OCI-LY7 (cell line): ENCODE measurements around the gene ADGRG4. TPM values are rescaled to one million over a fixed set of nuclear protein-coding genes. Genes with fewer than 3 reads are reported as not detected.

Experiments used
- BruUV-seq: library from RNA; stranded (reverse); fragments of 400-500 nt; replicated peaks from 2 replicates; lab custom pipeline; 2021; lab: Mats Ljungman, UMichigan
- CTCF ChIA-PET: fragments of 300-600 bp; sonication (Branson Sonifier 250); formaldehyde crosslinking; loops from one replicate; lab custom pipeline; 2022; ENCODE audit warnings: antibody characterized with exemption; ENCODE audit not compliant: unreplicated experiment; lab: Charles Lee
- POLR2A ChIA-PET: fragments of 300-600 bp; sonication (Branson Sonifier 250); formaldehyde crosslinking; loops from one replicate; lab custom pipeline; 2022; ENCODE audit warnings: antibody characterized with exemption; lab: Charles Lee
- DNase-seq: peaks from one replicate; pipeline ENCODE4 v3.0.0-alpha.2; 2015; ENCODE audit warnings: low spot score
- H2AFZ ChIP-seq: fragments of 200-600 bp; sonication (generic), shearing (Covaris generic); 2 replicates; pipeline ENCODE4 v1.6.1; 2014; ENCODE audit warnings: mild to moderate bottlenecking, antibody characterized with exemption, low read length, moderate library complexity
- H3K27ac ChIP-seq: fragments of 200-600 bp; sonication (generic); 2 replicates; pipeline ENCODE4 v1.5.1; 2014; ENCODE audit warnings: mixed run types, low read depth, mild to moderate bottlenecking, moderate library complexity, low read length, inconsistent platforms; ENCODE audit not compliant: poor library complexity, severe bottlenecking
- H3K36me3 ChIP-seq: fragments of 200-600 bp; sonication (generic); 2 replicates; pipeline ENCODE4 v1.6.1; 2014; ENCODE audit warnings: mild to moderate bottlenecking, antibody characterized with exemption, low read length, moderate library complexity, mixed read lengths; ENCODE audit not compliant: insufficient read depth
- H3K4me1 ChIP-seq: fragments of 200-600 bp; sonication (generic); 2 replicates; pipeline ENCODE4 v1.5.1; 2014; ENCODE audit warnings: mild to moderate bottlenecking, low read length; ENCODE audit not compliant: insufficient read depth, poor library complexity, severe bottlenecking
- H3K4me2 ChIP-seq: fragments of 200-600 bp; sonication (generic); 2 replicates; pipeline ENCODE4 v1.6.1; 2014; ENCODE audit warnings: mild to moderate bottlenecking, low read length
- H3K4me3 ChIP-seq: fragments of 200-600 bp; sonication (generic); 2 replicates; pipeline ENCODE4 v1.5.1; 2014; ENCODE audit warnings: mild to moderate bottlenecking, low read depth, low read length; ENCODE audit not compliant: poor library complexity, severe bottlenecking
- H3K79me2 ChIP-seq: fragments of 200-600 bp; sonication (generic); 2 replicates; pipeline ENCODE4 v1.6.1; 2016; ENCODE audit warnings: low read depth, mild to moderate bottlenecking, low read length, moderate library complexity, mixed read lengths; ENCODE audit not compliant: insufficient read depth
- H3K9me2 ChIP-seq: fragments of 200-600 bp; sonication (generic); 2 replicates; pipeline ENCODE4 v1.6.1; 2016; ENCODE audit warnings: mild to moderate bottlenecking, low read length, mixed read lengths; ENCODE audit not compliant: insufficient read depth
- H3K9me3 ChIP-seq: fragments of 200-600 bp; sonication (generic); 2 replicates; pipeline ENCODE4 v1.6.1; 2014; ENCODE audit warnings: mild to moderate bottlenecking, mixed run types, low read length, mixed read lengths
- H4K20me1 ChIP-seq: fragments of 200-600 bp; sonication (generic); 2 replicates; pipeline ENCODE4 v1.6.1; 2014; ENCODE audit warnings: mild to moderate bottlenecking, antibody characterized with exemption, low read length, moderate library complexity, mixed read lengths; ENCODE audit not compliant: insufficient read depth
- CTCF ChIP-seq: fragments of 200-600 bp; sonication (generic); conservative IDR thresholded peaks from 2 replicates; pipeline ENCODE4 v1.5.1; 2014; ENCODE audit warnings: mild to moderate bottlenecking, antibody characterized with exemption, low read length, moderate library complexity, mixed read lengths
- EZH2phosphoT487 ChIP-seq: fragments of 200-600 bp; sonication (generic); IDR thresholded peaks from 2 replicates; pipeline ENCODE4 v1.6.1; 2018; ENCODE audit warnings: low read depth, borderline replicate concordance, mild to moderate bottlenecking, mixed run types, antibody characterized with exemption, low read length, moderate library complexity, mixed read lengths
- intact Hi-C: fragments of 100-400 bp; cut with micrococcal nuclease; formaldehyde crosslinking; loops from one replicate; pipeline ENCODE4 v1.10.0; 2022; ENCODE audit not compliant: unreplicated experiment
- total RNA-seq, 2 experiments: library from RNA; depleted of rRNA in 1 of 2; stranded (reverse); fragments of >200 nt in 1 of 2; shearing (Covaris generic) in 1 of 2; gene quantifications; 2 replicates each; pipeline ENCODE4 v1.2.3, GENCODE V29; 2014 to 2022

Gene ADGRG4
- total RNA-seq, 2 experiments from 2014 or later = not detected

- Histone ChIP-seq H3K9me2 (no peaks in the 10 kb centered on the region), H3K27ac (no peak overlapping the region), H3K4me3 (no peak overlapping the region), H2AFZ (no peak overlapping the region), H3K36me3 (no peaks in the 10 kb centered on the region), H3K4me2 (no peak overlapping the region), H4K20me1 (no peaks in the 10 kb centered on the region), H3K79me2 (no peaks in the 10 kb centered on the region), H3K4me1 (no peaks in the 10 kb centered on the region), H3K9me3 (no peaks in the 10 kb centered on the region)
- intact Hi-C loops = no loop called here
- DNase-seq = no peak
- ChIA-PET CTCF (no interaction called here), POLR2A (interaction anchor here (1.0 kb wide), 1 partner anchor 45 kb away, joined by 3 read pairs; no protein-coding TSS in a partner anchor)
- BruUV-seq = no TSS peak
- no peak for TF ChIP-seq EZH2phosphoT487
- no peak for TF ChIP-seq CTCF
These were observed 145.4 kb downstream of the ADGRG4 start for GRCh38 chrX:136446208-136446607.

GRCh38 chrX:136447308-136447707 is 146.5 kb downstream of the ADGRG4 start:
- H4K20me1 ChIP-seq = no peaks in the 10 kb centered on the region
- H3K9me2 ChIP-seq = no peaks in the 10 kb centered on the region
- H3K4me1 ChIP-seq = no peaks in the 10 kb centered on the region
- H3K4me3 ChIP-seq = no peak overlapping the region
- no peak overlapping the region for H3K27ac ChIP-seq
- no peak overlapping the region for H3K4me2 ChIP-seq
- H3K79me2 ChIP-seq = no peaks in the 10 kb centered on the region
- H3K9me3 ChIP-seq = no peaks in the 10 kb centered on the region
- no TSS peak for BruUV-seq
- CTCF ChIA-PET = no interaction called here
- H3K36me3 ChIP-seq = no peaks in the 10 kb centered on the region
- no peak overlapping the region for H2AFZ ChIP-seq
- TF ChIP-seq EZH2phosphoT487 = no peak
- DNase-seq = no peak
- POLR2A ChIA-PET = interaction anchor here (0.7 to 1.0 kb wide), 2 partner anchors 9 to 44 kb away, joined by 3 read pairs; no protein-coding TSS in a partner anchor
- intact Hi-C loops = no loop called here

- BruUV-seq = no TSS peak
- H3K9me3 ChIP-seq = no peaks in the 10 kb centered on the region
These were observed 147.2 kb downstream of the ADGRG4 start for GRCh38 chrX:136447968-136448367.

More at GRCh38 chrX:136447968-136448367, 147.2 kb downstream of the ADGRG4 start:
- Histone ChIP-seq H3K4me1 (no peaks in the 10 kb centered on the region), H2AFZ (no peak overlapping the region), H3K36me3 (no peaks in the 10 kb centered on the region), H3K27ac (no peak overlapping the region), H3K4me3 (no peak overlapping the region), H3K79me2 (no peaks in the 10 kb centered on the region), H3K4me2 (no peak overlapping the region), H3K9me2 (no peaks in the 10 kb centered on the region), H4K20me1 (no peaks in the 10 kb centered on the region)
- TF ChIP-seq EZH2phosphoT487 (no peak), CTCF (no peak)
- intact Hi-C loops = no loop called here
- POLR2A ChIA-PET = no interaction called here
- DNase-seq = no peak
- CTCF ChIA-PET = no interaction called here
